Right kidney (tissue), 9 donors: ENCODE results near the gene OR8H1.

ENCODE experiments used
- DNase-seq: peaks from one replicate; pipeline ENCODE4 v3.0.0-alpha.2; 2016
- long read RNA-seq, 8 donors: transcript quantifications; one replicate each; lab custom pipeline, GENCODE V29; 2026

Gene OR8H1
- long read RNA-seq, donor 1: 0 reads
- long read RNA-seq, donor 2: 0 reads
- long read RNA-seq, donor 3: 0 reads
- long read RNA-seq, donor 4: 0 reads
- long read RNA-seq, donor 5: 0 reads
- long read RNA-seq, donor 6: 0 reads
- long read RNA-seq, donor 7: 0 reads
- long read RNA-seq, donor 8: 0 reads

- DNase-seq: no peak
Observed at GRCh38 chr11:56292154-56292553, at the start of gene OR8H1. Gene OR8H1, minus strand, starts transcription at chr11:56292254. Its CDS starts 1,192 bp downstream, at chr11:56291062.

GRCh38 chr11:56340289-56340688, 48.2 kb upstream of the OR8H1 start:
- no peak for DNase-seq

DNA sequence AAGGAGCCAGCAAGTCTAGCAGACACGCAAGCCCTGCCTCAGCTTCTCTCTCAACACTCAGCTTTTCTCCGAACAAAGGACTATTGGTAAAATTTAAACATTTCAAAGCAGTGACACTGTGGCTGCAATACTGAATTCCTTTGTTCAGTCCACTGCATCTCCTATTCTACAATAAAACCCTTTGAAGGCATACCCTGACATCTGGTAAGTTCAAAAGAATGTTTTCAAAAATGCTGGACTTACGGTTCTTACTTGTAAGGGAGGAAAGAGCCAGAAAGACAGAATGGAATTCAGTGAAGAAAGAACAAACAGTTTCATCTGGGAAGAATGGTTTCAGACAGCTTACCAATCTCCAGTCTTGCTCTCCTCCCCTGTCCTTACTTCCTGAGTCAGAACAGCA, 41.1 kb upstream of the OR8H1 start:
- DNase-seq: no peak

DNA sequence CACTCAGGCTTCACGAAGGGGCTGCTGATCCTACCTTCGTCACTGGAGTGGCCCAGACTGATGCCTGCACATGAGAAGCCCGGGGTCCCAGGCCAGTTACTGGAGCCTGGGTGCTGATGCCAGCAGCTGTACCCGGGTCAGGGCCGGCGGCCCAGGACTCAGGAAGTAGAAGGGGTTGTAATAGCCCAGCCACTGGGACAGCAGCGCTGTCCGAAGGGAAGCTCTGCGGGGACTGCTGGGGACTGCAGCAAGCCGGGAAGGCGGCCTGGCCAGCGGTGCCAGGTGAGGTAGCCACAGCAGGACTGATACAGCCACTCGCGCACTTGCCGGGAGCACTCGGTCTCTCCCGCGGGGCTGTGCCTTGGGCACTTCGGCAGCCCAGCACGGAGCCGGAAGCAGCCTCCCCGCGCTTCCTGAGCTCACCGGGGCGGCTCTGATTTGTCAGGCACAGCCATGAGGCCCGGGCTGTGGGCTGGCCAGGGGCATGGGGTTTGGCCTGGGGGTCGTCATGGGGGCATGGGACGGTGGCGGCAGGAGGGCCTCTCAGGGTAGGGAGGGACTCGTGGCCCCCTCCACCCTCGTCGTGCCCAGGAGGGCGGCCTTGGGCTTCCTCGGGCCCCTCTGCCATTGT, 39.9 kb upstream of the OR8H1 start:
- DNase-seq: no peak

GRCh38 chr11:56314844-56315243, 22.8 kb upstream of the OR8H1 start, which contains the start of gene OR8K3:
Gene OR8K3, plus strand, starts transcription at chr11:56315144. Its CDS starts 3,163 bp downstream, at chr11:56318307.
- no peak for DNase-seq

DNA sequence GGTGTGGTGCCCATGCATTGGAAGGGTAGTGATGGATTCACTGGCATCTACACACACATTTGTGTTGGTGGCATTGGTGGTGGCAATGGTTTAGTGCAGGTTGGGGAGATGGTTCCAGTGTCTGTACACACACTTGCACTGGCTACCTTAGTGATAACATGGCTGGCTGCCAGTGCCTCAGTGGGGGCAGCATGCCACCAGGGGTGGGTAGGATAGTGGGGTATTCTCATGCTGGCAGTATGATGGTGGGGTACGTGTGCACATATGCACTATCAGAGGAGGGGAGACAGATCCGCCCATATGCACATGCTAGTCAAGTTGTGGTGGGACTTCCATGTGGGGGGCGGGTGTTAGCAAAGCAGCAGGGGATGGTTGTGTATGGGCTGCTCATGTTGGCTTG, 15.8 kb upstream of the OR8H1 start:
- no peak for DNase-seq

DNA sequence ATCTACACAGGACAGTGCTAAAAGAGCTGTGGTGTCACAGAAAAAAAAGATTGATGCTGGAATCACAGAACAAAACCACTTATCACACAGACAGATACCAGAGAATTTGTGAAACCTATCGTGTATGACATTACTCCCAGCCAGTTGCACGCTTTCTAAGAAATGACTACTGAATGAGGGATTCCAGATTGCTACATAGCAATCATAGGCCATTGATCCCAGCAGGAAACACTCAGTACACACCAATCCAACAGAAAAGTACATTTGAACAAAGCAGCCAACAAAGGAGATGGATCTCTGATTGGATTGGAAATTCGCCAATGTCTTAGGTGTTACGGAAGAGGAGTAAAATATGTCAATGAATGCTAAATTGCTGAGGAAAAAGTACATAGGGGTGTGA, 4.8 kb upstream of the OR8H1 start:
- DNase-seq: no peak

DNA sequence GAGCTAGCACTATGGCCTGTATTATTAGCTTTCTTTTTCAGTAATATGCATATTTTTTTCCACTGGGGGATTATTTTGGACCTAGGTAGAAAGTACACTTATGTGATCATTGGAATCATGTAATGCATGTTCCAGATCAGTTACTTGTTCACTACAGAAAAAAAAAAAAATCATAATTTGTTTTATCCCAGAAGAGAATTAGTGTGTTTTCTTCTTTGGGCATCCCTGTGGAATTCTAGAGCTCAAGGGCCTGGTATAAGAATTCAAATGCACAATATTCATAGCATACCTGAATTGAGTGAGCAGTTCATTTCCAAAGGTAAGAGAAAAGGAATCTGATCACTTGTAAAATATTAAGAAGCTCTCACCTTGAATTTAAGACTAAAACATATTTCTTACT, 18.2 kb downstream of the OR8H1 start, which contains the start of gene OR5T1:
OR5T1 (plus strand) TSS at position 301 of the 400 bp plus-strand sequence. CDS start 1,485 bp downstream, outside the sequence.
- no peak for DNase-seq

DNA sequence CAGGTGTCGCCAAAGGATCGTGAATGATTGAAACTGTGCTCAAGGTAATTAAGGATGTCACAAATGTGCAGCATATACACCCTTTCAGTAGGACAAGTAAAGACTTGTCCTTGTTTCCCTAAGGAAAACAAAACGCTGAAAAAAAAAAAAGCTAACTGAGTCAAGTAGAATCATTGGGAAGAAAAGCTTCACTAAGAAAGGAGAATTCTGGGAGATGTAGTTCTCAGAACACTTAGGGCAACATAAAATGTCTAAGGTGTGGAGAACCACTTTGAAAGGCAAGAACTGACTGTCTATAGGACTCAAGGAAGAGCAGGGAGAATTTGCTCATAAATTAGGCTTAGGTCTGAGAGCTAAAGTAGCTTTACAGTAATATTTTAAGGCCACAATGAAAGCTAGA, 21.0 kb downstream of the OR8H1 start:
- DNase-seq: no peak

GRCh38 chr11:56251954-56252353, 40.1 kb downstream of the OR8H1 start, which contains the start of gene OR5T3:
Gene OR5T3, plus strand, starts transcription at chr11:56252254. Its CDS starts 0 bp downstream, at chr11:56252254.
- DNase-seq: no peak
